SK-N-SH treated with all-trans-retinoic acid at 6 μM for 48 hours (cell line): Measurements from ENCODE around the gene PLCB3.

Experiments used
- OSR1 ChIP-seq: fragments of 250-450 bp; sonication (Bioruptor Pico); IDR thresholded peaks from 2 replicates; pipeline ENCODE4 v1.8.0; 2022; ENCODE audit warnings: moderate library complexity, mild to moderate bottlenecking, inconsistent platforms
- PATZ1 ChIP-seq: fragments of 250-450 bp; sonication (Bioruptor Pico); IDR thresholded peaks from 2 replicates; pipeline ENCODE4 v1.8.0; 2020; ENCODE audit warnings: mild to moderate bottlenecking, moderate library complexity, borderline replicate concordance
- TSHZ2 ChIP-seq: fragments of 250-450 bp; sonication (Bioruptor Pico); IDR thresholded peaks from 2 replicates; pipeline ENCODE4 v1.5.0; 2020; ENCODE audit warnings: mild to moderate bottlenecking, moderate library complexity
- ZFP3 ChIP-seq: fragments of 250-450 bp; sonication (Bioruptor Pico); IDR thresholded peaks from 2 replicates; pipeline ENCODE4 v1.5.0; 2020; ENCODE audit warnings: mild to moderate bottlenecking, moderate library complexity
- ZNF70 ChIP-seq: fragments of 450-650 bp; formaldehyde crosslinking; IDR thresholded peaks from 2 replicates; pipeline ENCODE4 v1.5.0; 2020; ENCODE audit warnings: mild to moderate bottlenecking, moderate library complexity

- TF ChIP-seq TSHZ2 (CRISPR knock-in tag) = no peak
- TF ChIP-seq ZFP3 = no peak
- no peak for TF ChIP-seq PATZ1 (CRISPR knock-in tag)
- no peak for TF ChIP-seq OSR1 (CRISPR knock-in tag)
- no peak for TF ChIP-seq ZNF70 (CRISPR knock-in tag)
Measured at GRCh38 chr11:64234647-64235379, 16.5 kb upstream of the PLCB3 start.
